Activated CD8-positive, alpha-beta memory T cell treated with anti-CD3 and anti-CD28 coated beads for 36 hours (primary cell): ENCODE results near the gene ITSN1. TPM values are rescaled to one million over a fixed set of nuclear protein-coding genes. Genes with fewer than 3 reads are reported as not detected.

Experiments
- CTCF ChIA-PET: fragments of 350-600 bp; sonication (Branson Sonifier 250); formaldehyde crosslinking; loops from one replicate; lab custom pipeline; 2021; ENCODE audit warnings: antibody characterized with exemption; lab: Charles Lee
- POLR2A ChIA-PET: fragments of 350-600 bp; sonication (Branson Sonifier 250); formaldehyde crosslinking; loops from one replicate; lab custom pipeline; 2021; ENCODE audit warnings: antibody characterized with exemption; lab: Charles Lee
- total RNA-seq, 2 experiments: library from RNA; stranded (reverse); gene quantifications; one replicate each; pipeline ENCODE4 v1.2.3, GENCODE V29; 2021

Gene ITSN1
- total RNA-seq, 2 experiments from 2014 or later, result 4.8 TPM

DNA sequence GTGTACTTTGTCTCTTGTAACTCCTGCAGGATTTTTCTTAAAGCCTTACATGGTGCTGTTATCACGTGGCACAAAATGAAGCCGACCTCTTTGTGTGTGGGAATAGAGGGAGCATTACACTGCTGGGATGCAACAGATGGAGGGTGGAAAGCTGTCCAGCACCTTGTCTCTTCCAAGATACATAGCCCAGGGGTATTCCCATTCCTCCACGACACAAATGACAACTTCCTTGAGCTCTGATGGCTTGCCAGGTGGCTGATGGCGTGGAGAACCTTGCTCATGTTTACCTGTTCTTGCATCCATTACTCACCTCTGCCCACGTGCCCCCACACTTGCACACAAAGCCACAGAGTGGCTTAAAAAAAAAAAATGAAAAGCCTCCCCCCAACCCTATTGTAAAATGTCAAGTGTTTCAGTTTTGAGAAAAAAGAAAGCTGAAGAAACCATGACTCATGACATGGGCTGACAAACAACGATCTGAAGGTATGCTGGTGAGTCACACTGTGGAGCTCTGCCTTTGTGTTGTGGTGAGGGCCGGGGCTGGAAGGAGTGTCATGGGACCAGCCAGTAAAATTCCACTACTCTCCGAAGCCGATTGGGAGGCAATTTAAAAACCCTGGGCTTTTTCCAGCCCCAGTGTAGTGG is 305.3 kb downstream of the ITSN1 start:
- ChIA-PET POLR2A (interaction anchor here (0.5 to 3.6 kb wide), 8 partner anchors 10 to 157 kb away, joined by 3 to 53 read pairs (median 4); no protein-coding TSS in a partner anchor), CTCF (interaction anchor here (0.6 to 3.9 kb wide), 5 partner anchors 10 to 28 kb away, joined by 3 to 30 read pairs (median 21); no protein-coding TSS in a partner anchor)

- POLR2A ChIA-PET, result interaction anchor here (0.6 to 3.6 kb wide), 10 partner anchors 11 to 33 kb away, joined by 3 to 53 read pairs (median 5); no protein-coding TSS in a partner anchor
- CTCF ChIA-PET, result interaction anchor here (1.0 to 3.9 kb wide), 8 partner anchors 9 to 399 kb away, joined by 3 to 30 read pairs (median 14); no protein-coding TSS in a partner anchor
These were observed 306.0 kb downstream of the ITSN1 start for GRCh38 chr21:33948096-33948950.

GRCh38 chr21:33948951-33949444 is 306.7 kb downstream of the ITSN1 start:
- CTCF ChIA-PET, result interaction anchor here (0.7 to 3.9 kb wide), 11 partner anchors 8 to 399 kb away, joined by 3 to 30 read pairs (median 4); no protein-coding TSS in a partner anchor
- POLR2A ChIA-PET, result interaction anchor here (0.5 to 3.6 kb wide), 8 partner anchors 11 to 311 kb away, joined by 3 to 53 read pairs (median 6); no protein-coding TSS in a partner anchor

Other genes with a start within 250 kb of the ITSN1 start
- gene IFNGR2, start 239.1 kb upstream of the ITSN1 start, total RNA-seq, result 1 to 10 TPM in 1 of 2 experiments, under 1 TPM in 1; 0.95 to 1.4 TPM
- 10 to 100 TPM; 14.9 to 16.7 TPM for gene TMEM50B, start 162.5 kb upstream of the ITSN1 start, total RNA-seq
- under 1 TPM; 0.36 to 0.57 TPM for gene DNAJC28, start 150.8 kb upstream of the ITSN1 start, total RNA-seq
- 100 to 1,000 TPM; 235 to 236 TPM for gene GART, start 100.4 kb upstream of the ITSN1 start, total RNA-seq
- gene SON, start 99.5 kb upstream of the ITSN1 start, total RNA-seq, result 100 to 1,000 TPM; 312 to 316 TPM
- gene DONSON, start 53.8 kb upstream of the ITSN1 start, total RNA-seq, result 10 to 100 TPM; 41.9 to 45.5 TPM
- 10 to 100 TPM; 27.4 to 32.7 TPM for gene CRYZL1, start 760 bp upstream of the ITSN1 start, total RNA-seq